B cell (primary cell): ENCODE results near the gene STAC. TPM values are rescaled to one million over a fixed set of nuclear protein-coding genes. Genes with fewer than 3 reads are reported as not detected.
A peak's percentile ranks its signal among the peaks of the same experiment; 100 is the strongest.

Experiments
- ATAC-seq: fragments of 200-7000 bp; cut with Tn5 transposase; one replicate; pipeline ENCODE4 v1.10.0; 2021; ENCODE audit warnings: low read depth, mild to moderate bottlenecking, moderate number of reproducible peaks, moderate library complexity
- CTCF ChIA-PET: fragments of 350-600 bp; sonication (Branson Sonifier 250); formaldehyde crosslinking; loops from one replicate; lab custom pipeline; 2021; ENCODE audit warnings: antibody characterized with exemption, inconsistent platforms; lab: Charles Lee
- POLR2A ChIA-PET: fragments of 350-600 bp; sonication (Branson Sonifier 250); formaldehyde crosslinking; loops from one replicate; lab custom pipeline; 2021; ENCODE audit warnings: antibody characterized with exemption; lab: Charles Lee
- DNase-seq: peaks from one replicate; pipeline ENCODE4 v3.0.0; 2013
- H2AFZ ChIP-seq: 2 replicates; pipeline ENCODE4 v1.6.1; 2012; ENCODE audit warnings: mild to moderate bottlenecking, low read depth, low read length; ENCODE audit not compliant: insufficient read depth, poor library complexity, severe bottlenecking
- H3K27ac ChIP-seq, 2 donors: 1 replicate in 1 of 2; 2 replicates in 1 of 2; pipeline ENCODE4 v1.5.1; 2012 to 2013; ENCODE audit warnings: low read length in 2 of 2, mild to moderate bottlenecking in 2 of 2, moderate library complexity in 1 of 2
- H3K27me3 ChIP-seq, 4 experiments: fragments of 200-600 bp in 1 of 4; sonication (generic) in 1 of 4; replicated peaks in 1 of 4; 1 replicate in 2 of 4; 2 replicates in 2 of 4; pipeline versions ENCODE4 v1.6.1 to v1.7.0; 2013 to 2016; ENCODE audit warnings: low read length in 3 of 4, mild to moderate bottlenecking in 2 of 4, mixed read lengths in 1 of 4, moderate library complexity in 1 of 4; ENCODE audit not compliant: insufficient read depth in 4 of 4, control insufficient read depth in 3 of 4; ENCODE audit errors: control extremely low read depth in 1 of 4
- H3K36me3 ChIP-seq, 2 experiments: replicated peaks in 1 of 2; 1 replicate in 1 of 2; 2 replicates in 1 of 2; pipeline versions ENCODE4 v1.6.1 to v1.7.1; 2013; ENCODE audit warnings: low read length in 1 of 2; ENCODE audit not compliant: insufficient read depth in 2 of 2, control insufficient read depth in 1 of 2; ENCODE audit errors: control extremely low read depth in 1 of 2, extremely low read depth in 1 of 2
- H3K4me1 ChIP-seq, 2 donors: fragments of 200-600 bp in 1 of 2; sonication (generic) in 1 of 2; 1 replicate in 1 of 2; 2 replicates in 1 of 2; pipeline versions ENCODE4 v1.5.1 to v1.6.1; 2013 to 2017; ENCODE audit warnings: low read length in 2 of 2; ENCODE audit not compliant: control insufficient read depth in 2 of 2, insufficient read depth in 2 of 2
- H3K4me2 ChIP-seq: replicated peaks from 2 replicates; pipeline ENCODE3; 2012; ENCODE audit warnings: mild to moderate bottlenecking, low read depth, low read length; ENCODE audit not compliant: poor library complexity, severe bottlenecking
- H3K4me3 ChIP-seq, 5 experiments: fragments of 200-600 bp in 1 of 5; sonication (generic) in 1 of 5; 1 replicate in 3 of 5; 2 replicates in 2 of 5; pipeline versions ENCODE4 v1.5.1 to v1.7.0; 2011 to 2016; ENCODE audit warnings: low read length in 4 of 5, mild to moderate bottlenecking in 4 of 5, low read depth in 2 of 5, control low read depth in 1 of 5, moderate library complexity in 1 of 5; ENCODE audit not compliant: insufficient read depth in 1 of 5; ENCODE audit errors: control extremely low read depth in 1 of 5, extremely low read depth in 1 of 5
- H3K79me2 ChIP-seq: fragments of 200-600 bp; sonication (generic); one replicate; pipeline ENCODE4 v1.6.0; 2016; ENCODE audit warnings: low read length; ENCODE audit not compliant: control insufficient read depth, insufficient read depth
- H3K9ac ChIP-seq: fragments of 200-600 bp; sonication (generic); 2 replicates; pipeline ENCODE4 v1.6.1; 2017; ENCODE audit warnings: mild to moderate bottlenecking, low read length, moderate library complexity
- H3K9me3 ChIP-seq, 3 donors: one replicate each; pipeline versions ENCODE4 v1.6.1 to v1.7.1; 2013; ENCODE audit warnings: low read length in 2 of 3; ENCODE audit not compliant: control insufficient read depth in 2 of 3, insufficient read depth in 1 of 3; ENCODE audit errors: control extremely low read depth in 1 of 3
- H4K20me1 ChIP-seq: 2 replicates; pipeline ENCODE4 v1.6.0; 2012; ENCODE audit warnings: mild to moderate bottlenecking, low read length; ENCODE audit not compliant: insufficient read depth, control insufficient read depth, poor library complexity, severe bottlenecking
- H3K27ac Mint-ChIP-seq: one replicate; pipeline ENCODE4 v1.8.0; 2021; ENCODE audit warnings: mixed read lengths
- H3K27me3 Mint-ChIP-seq: one replicate; pipeline ENCODE4 v1.8.0; 2021; ENCODE audit warnings: mixed read lengths
- H3K4me1 Mint-ChIP-seq: one replicate; pipeline ENCODE4 v1.8.0; 2021; ENCODE audit warnings: mixed read lengths
- H3K4me3 Mint-ChIP-seq: one replicate; pipeline ENCODE4 v1.8.0; 2021; ENCODE audit warnings: mixed read lengths
- H3K9me3 Mint-ChIP-seq: one replicate; pipeline ENCODE4 v1.8.0; 2022; ENCODE audit warnings: mixed read lengths; ENCODE audit not compliant: insufficient read depth
- EZH2 ChIP-seq: IDR thresholded peaks from 2 replicates; pipeline ENCODE4 v1.6.1; 2012; ENCODE audit warnings: borderline replicate concordance, low read depth, mild to moderate bottlenecking, moderate library complexity, low read length; ENCODE audit not compliant: insufficient read depth, poor library complexity, severe bottlenecking
- WGBS: methylation state at CpG from one replicate; pipeline ENCODE4 v1.1.5; 2013; ENCODE audit warnings: missing lambda C conversion rate; ENCODE audit not compliant: insufficient coverage; 5-methylcytosine and 5-hydroxymethylcytosine counted together
- intact Hi-C: fragments of 100-400 bp; cut with micrococcal nuclease; formaldehyde crosslinking; loops from one replicate; pipeline ENCODE4 v1.10.0; 2022
- polyA minus RNA-seq: library from RNA; depleted of rRNA, polyadenylated mRNA; stranded (reverse); fragments of >200 nt; gene quantifications from 2 replicates; pipeline ENCODE4 v1.2.3, GENCODE V29; 2012
- polyA plus RNA-seq: library from polyadenylated mRNA; depleted of rRNA; stranded (reverse); fragments of >200 nt; gene quantifications from 2 replicates; pipeline ENCODE4 v1.2.3, GENCODE V29; 2012
- total RNA-seq, 2 donors: library from RNA; stranded (reverse); fragments of 120-200 nt in 1 of 2; gene quantifications; 1 replicate in 1 of 2; 2 replicates in 1 of 2; pipeline versions ENCODE4 v1.2.3 to v1.2.4, GENCODE V29; 2013 to 2022
- TF ChIP-seq, protein P1 (sequence below): fragments of 200-600 bp; IDR thresholded peaks from one replicate; pipeline ENCODE4 v1.8.0; 2022; ENCODE audit warnings: antibody characterized with exemption, mild to moderate bottlenecking

STAC gene
- total RNA-seq = not detected in 2 replicates
- total RNA-seq (2013) = 0.98 TPM
- not detected in 2 replicates for polyA plus RNA-seq
- polyA minus RNA-seq = not detected in 2 replicates

- DNase-seq = no peak
Measured at GRCh38 chr3:36380221-36381031, at the start of gene STAC. Gene STAC, plus strand, starts transcription at chr3:36380504. Its CDS starts 140 bp downstream, at chr3:36380644.

DNA sequence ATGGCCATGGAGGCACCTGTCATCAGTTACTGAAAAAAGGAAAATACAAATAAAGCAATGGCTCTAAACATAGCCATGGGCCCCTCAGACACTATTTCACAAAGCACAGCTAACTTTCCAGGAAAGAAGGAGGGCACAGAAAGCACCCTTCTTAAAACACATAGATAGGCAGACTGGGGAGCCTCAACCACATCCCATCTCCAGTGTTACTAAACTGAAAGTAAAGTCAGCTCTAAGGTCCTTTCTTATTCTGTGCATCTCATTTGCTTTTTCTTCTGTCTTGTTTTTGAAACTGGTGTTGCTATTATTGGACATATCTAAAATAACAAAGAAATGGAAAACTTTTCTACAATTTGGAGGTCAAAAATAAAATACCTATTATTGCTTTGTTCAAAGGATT, 48.2 kb upstream of the STAC start:
- Histone ChIP-seq H3K4me2 (no peak overlapping the region), H2AFZ (no peak overlapping the region), H3K27ac (no peak overlapping the region), H3K9ac (no peak overlapping the region), H3K27me3 (no peaks in the 10 kb centered on the region), H3K9me3 (peaks cover 0 to 1% (median 0%) of the 10 kb centered on the region in 3 donors), H3K4me1 (no peaks in the 10 kb centered on the region), H3K79me2 (no peaks in the 10 kb centered on the region), H3K4me3 (no peak overlapping the region), H4K20me1 (no peaks in the 10 kb centered on the region), H3K36me3 (no peaks in the 10 kb centered on the region)
- no peak overlapping the region for H3K4me3 Mint-ChIP-seq
- H3K4me1 Mint-ChIP-seq = no peaks in the 10 kb centered on the region
- ATAC-seq (no peak), DNase-seq (no peak)
- no peaks in the 10 kb centered on the region for H3K9me3 Mint-ChIP-seq
- H3K27ac Mint-ChIP-seq = no peak overlapping the region
- TF ChIP-seq EZH2 = no peak
- TF ChIP-seq, protein P1, sequence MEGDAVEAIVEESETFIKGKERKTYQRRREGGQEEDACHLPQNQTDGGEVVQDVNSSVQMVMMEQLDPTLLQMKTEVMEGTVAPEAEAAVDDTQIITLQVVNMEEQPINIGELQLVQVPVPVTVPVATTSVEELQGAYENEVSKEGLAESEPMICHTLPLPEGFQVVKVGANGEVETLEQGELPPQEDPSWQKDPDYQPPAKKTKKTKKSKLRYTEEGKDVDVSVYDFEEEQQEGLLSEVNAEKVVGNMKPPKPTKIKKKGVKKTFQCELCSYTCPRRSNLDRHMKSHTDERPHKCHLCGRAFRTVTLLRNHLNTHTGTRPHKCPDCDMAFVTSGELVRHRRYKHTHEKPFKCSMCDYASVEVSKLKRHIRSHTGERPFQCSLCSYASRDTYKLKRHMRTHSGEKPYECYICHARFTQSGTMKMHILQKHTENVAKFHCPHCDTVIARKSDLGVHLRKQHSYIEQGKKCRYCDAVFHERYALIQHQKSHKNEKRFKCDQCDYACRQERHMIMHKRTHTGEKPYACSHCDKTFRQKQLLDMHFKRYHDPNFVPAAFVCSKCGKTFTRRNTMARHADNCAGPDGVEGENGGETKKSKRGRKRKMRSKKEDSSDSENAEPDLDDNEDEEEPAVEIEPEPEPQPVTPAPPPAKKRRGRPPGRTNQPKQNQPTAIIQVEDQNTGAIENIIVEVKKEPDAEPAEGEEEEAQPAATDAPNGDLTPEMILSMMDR = no peak
- CTCF ChIA-PET = no interaction called here
- intact Hi-C loops = no loop called here
- H3K27me3 Mint-ChIP-seq = no peaks in the 10 kb centered on the region
- POLR2A ChIA-PET = no interaction called here

More at GRCh38 chr3:36380221-36381031, at the start of gene STAC:
- Histone ChIP-seq H3K36me3 (no peaks in the 10 kb centered on the region), H3K4me2 (peak within 1 kb of the TSS; percentile 32), H3K27ac (no peak within 1 kb of the TSS), H4K20me1 (no peaks in the 10 kb centered on the region), H3K4me3 (no peak within 1 kb of the TSS), H2AFZ (peak within 1 kb of the TSS; percentile 36), H3K4me1 (peaks cover 5 to 7% of the 10 kb centered on the region in 2 donors), H3K79me2 (no peaks in the 10 kb centered on the region), H3K27me3 (no peaks in the 10 kb centered on the region), H3K9ac (no peak within 1 kb of the TSS), H3K9me3 (no peaks in the 10 kb centered on the region)
- ATAC-seq = no peak
- CTCF ChIA-PET = no interaction called here
- POLR2A ChIA-PET = no interaction called here
- Mint-ChIP-seq H3K4me3 (peak within 1 kb of the TSS; percentile 17), H3K27ac (no peak within 1 kb of the TSS), H3K9me3 (no peaks in the 10 kb centered on the region), H3K27me3 (peaks cover 22% of the 10 kb centered on the region), H3K4me1 (peaks cover 9% of the 10 kb centered on the region)
- TF ChIP-seq, protein P1 = no peak
- TF ChIP-seq EZH2 = no peak
- WGBS = 2% methylated on average over 63 of the region's 73 CpGs
- intact Hi-C loops = no loop called here
